Measurements from ENCODE around the gene IZUMO3.
"Not testable (repeated sequence)": the region's sequence is repeated elsewhere in the genome, so short reads cannot be mapped to it uniquely, and the experiment has no call there.

IZUMO3 gene, protein sequence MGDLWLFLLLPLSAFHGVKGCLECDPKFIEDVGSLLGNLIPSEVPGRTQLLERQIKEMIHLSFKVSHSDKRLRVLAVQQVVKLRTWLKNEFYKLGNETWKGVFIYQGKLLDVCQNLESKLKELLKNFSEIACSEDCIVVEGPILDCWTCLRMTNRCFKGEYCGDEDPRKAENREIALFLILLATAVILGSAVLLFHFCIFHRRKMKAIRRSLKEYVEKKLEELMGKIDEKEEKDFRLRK

DNA sequence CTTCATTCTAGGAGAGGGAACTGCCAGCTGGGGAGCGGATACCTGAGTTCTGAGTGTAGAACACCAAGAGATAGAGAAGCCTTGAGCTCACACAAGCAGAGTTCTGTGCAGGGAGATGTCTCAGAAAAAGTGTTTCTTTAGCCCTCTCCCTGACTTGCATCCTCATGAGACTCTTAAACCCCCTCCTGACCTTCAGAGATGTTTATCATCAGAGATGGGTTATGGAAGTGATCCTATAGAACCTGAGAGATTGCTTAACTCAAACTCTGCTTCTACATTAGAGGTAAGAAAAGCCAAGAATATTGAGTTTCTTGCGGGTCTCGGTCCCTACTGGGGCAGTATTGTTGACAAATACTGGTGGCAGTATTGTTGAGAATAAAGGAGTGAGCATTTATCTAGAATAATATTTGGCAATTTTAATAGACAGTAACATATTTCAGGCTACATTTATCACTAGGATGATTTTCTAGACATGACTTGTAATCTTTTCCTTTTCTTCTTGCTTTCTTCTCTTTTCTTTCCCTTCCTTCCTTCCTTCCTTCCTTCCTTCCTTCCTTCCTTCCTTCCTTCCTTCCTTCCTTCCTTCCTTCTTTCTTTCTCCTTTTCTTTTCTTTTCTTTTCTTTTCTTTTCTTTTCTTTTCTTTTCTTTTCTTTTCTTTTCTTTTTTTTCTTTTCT, at the start of gene IZUMO3:
Gene IZUMO3, minus strand, starts transcription at position 51 of the 676 bp plus-strand sequence. CDS start 248 bp downstream, outside the sequence.
- no peak for DNase-seq

DNA sequence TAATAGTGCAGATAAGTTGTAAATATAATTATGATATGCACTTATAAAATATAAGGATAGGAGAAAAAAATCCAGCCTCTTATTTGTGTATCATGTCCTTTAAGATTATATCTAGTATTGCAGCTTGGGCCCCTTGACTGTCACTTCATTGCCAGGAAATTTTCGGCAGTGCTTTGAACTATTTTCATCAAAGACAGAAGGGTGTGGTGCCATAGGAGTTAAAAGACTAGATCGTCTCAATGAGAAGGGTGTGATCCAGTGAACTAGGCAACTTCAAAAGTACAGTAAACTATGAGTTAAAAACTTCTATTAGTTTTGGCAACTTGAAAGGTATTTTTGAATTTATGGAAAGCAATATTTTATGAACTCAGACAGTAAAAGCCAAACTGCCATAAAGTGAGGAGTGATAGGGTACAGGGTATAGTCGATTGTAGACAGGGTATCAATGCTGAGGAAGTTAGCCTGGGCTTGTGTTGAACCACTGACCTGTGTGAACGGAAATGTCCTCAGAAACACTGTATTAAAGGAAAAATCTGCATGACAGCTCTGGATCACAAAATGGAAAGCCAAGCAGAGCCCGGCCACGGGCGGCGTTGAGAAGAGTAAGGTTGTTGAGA, 48.6 kb upstream of the IZUMO3 start:
- no peak for DNase-seq

DNA sequence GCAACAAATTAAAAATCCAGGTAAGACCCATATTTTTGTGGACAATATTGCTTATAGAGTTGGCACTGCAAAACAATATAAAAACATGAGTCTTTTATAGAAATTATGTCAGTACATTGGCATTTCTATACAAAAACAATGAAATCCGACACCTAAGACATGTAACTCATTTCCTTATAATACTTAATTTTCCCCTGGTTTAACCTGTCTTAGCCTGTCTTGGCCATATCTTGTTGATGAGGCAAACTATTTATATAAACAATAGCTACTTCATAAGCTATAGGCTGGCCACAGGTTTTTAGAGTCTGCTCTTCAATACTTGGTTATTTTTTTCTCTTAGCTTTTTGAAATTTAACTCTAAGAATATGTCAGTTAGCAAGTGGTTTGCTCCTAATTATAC, 44.7 kb upstream of the IZUMO3 start:
- no peak for DNase-seq

DNA sequence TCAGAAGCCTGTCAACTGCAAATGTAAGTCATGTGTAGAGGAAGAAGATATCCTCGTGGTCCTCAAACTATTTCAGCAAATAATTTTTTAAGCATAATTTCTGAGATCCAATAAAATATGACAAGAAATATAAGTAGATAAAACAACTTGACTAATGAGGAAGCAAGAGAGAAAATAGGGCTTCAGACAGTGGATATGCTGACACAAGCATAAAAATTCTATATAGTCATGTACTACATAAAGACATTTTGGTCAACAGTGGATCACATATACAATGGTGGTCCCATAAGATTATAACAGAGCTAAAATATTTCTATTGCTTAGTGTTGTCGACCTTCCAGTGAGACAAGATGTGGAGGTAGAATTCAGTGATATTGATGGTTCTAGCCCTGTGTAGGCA, 42.2 kb upstream of the IZUMO3 start:
- DNase-seq, result no peak

DNA sequence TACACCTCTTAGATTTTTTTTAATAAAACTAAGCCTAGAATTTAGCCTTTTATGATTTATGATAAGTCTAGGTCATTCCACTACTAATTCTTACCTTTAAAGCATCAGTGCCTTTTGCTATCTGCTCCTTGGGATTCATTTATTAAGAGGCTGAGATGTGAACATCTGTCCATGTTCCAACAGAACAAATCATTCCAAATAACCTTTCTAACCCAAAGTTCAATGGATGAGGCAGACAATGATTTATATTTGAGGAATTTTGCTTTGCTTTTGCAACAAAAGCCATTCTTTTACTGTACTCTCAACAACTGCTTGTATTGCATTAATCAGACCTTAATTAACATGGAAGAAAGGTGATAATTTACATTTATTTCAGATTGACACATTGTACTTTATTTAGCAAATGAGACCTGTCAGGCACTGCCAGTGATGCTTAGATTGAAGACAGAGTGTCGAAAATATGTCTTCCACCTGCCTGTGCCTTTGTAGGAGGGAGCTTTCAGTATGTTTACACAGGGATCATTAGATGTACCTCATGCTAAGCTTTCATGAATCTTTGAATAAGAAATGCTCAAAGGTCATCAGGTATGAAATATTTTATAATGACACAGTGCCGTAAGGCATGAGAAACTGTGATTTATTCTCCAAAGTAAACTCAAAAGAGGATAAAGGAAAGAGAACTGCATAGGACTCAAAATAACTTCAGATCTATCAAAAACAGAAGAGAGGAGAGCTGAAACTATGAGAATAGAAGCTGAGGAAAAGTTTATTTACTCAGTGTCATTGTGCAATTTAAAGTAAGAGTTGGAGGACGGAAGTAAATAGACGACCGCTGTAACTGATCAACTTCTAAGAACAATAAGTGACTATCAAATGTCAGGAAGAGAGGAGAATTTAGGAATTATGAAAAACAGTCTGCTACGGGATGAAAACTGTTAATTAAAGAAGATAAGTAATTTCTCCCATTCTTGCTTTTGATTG, 36.7 kb upstream of the IZUMO3 start:
- DNase-seq, result no peak

DNA sequence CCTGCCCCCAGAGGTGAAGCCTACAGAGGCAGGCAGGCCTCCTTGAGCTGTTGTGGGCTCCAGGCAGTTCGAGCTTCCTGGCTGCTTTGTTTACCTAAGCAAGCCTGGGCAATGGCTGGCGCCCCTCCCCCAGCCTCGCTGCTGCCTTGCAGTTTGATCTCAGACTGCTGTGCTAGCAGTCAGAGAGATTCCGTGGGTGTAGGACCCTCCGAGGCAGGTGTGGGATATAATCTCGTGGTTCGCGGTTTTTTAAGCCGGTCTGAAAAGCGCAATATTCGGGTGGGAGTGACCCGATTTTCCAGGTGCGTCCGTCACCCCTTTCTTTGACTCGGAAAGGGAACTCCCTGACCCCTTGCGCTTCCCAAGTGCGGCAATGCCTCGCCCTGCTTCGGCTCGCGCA, 34.3 kb upstream of the IZUMO3 start:
- not testable (repeated sequence) for DNase-seq

DNA sequence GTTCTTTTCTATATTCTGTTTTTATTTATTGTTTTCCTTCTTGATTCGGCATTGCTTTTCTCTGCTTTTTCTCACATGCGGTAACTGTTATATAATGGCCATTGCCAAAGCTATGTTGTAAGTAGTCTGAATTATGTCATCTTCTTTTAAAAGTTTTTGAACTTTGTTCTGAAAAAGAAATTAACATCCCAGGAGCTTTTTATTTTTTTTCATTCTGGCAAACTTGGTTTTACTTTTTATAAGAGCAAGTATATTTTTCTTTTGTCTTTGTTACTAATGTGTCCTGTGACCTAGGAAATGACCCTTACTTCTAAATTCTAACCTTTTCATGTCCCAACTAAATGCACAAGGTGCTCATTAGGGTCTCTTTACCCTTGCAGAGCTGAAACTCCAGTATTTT, 26.7 kb upstream of the IZUMO3 start:
- no peak for DNase-seq

DNA sequence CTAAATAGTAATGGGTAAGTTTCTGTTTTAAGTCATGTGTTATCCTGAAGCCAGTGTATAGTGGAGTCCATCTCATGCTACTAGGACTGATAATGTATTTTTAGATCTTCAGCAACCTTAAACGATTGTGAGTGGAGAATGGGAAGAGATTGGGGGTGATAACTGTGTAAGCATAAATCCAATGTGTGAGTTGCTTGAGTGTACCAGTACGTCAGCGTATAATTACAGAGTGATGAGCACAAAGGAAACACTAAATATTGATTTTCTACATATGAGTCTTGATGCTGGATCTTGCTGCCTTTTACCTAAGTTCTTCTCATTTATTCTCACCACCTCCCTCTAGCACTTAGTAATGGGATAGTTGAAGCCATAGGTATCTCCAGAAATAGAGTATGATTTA, 16.3 kb upstream of the IZUMO3 start:
- DNase-seq, result no peak

DNA sequence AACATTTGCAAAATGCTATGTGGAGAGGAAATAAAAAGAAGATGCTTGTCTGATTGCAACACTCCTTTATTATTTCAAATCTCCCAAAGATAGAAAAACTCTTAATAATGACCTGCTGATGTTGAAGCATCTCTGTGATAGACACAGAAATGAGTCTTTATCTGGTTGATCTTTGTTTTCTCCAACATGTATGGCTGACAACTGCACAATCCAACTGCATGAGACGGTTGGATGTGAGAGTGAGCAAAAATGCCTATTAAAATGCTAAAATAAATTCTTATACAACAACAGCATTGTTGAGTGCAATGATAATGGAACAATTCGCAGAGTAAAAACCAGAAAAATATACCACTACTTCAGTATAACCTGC, 7.5 kb upstream of the IZUMO3 start:
- no peak for DNase-seq

DNA sequence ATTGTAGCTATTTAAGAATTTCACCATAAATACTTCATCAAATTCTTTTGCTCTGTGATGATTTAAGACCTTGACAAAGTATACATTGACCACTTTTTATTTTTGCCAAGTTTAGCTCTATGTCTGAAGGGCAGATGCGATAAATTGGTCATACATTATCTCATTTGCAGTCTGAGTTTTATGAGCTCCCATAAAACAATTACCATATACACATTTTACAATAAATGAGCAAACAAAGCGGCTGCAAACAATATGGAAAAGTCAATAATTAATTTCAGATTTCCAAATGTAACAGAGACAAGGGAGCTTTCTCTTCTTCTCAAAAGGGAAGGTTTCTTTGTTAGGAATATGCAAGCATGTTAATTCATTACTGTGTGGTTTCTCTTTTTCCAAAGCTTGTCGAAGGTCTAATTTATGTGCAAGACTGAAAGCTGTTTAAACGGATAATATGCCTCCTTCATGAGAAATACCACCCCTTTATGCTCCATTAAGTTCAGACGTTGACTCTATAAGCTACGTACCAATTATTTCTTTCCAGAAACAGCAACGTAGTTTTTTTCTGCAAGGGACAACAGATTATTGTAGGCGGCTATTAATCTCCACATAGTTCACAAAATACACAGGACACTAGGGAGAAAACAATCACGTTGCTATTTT, 7.0 kb upstream of the IZUMO3 start:
- DNase-seq, result no peak

DNA sequence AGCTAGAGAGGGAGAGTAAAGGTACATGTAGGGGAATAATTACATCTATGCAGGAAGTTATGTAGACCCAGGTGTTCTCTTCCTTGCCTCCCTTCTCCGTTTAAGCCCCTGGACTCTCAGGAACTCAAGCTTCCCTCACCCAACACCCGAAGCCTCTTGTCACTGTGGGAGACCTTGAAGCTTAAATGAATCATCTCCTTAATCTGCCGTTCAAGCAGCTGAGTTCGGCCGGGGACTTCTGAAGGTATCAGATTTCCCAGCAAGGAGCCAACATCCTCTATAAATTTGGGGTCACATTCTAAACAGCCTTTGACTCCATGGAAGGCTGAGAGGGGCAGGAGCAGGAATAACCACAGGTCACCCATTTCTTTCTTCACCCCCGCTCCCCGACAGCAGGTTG, 412 bp downstream of the IZUMO3 start:
- no peak for DNase-seq

DNA sequence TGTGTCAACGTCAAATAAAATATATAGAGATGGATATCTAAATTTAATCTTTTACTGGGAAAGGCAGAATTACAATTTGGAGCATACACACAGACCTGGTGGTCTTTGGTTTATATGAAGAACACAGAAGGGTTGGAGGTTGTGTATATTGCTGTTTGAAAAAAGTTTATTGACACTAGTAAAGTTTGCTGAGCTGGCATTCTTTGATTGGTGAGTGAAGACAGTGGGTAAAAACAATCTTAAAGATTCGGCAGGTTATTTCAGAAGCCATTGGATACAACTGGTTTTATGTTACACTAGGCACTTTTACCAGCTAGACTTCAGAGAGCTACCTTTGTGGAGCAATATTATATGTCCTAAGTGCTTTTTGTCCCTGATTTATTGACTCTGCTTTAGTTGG, 27.2 kb downstream of the IZUMO3 start:
- DNase-seq, result no peak

DNA sequence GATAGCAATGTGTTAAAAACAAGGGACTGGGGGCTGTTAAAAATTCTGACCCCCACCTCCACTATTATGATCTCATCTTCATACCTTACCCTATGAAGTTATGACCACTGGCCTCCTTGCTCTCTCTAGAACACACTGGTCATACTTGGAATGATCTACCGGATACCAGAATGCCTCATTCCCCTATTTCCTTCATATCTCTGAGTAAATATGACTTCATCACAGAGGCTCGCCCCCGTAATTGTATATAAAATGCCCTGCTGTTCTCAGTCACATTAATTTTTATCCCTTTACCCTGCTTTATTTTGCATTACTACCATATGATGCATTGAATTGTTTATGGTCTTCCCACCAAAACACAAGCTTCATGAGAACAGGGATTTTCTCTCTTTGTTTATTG, 29.2 kb downstream of the IZUMO3 start:
- DNase-seq, result no peak

DNA sequence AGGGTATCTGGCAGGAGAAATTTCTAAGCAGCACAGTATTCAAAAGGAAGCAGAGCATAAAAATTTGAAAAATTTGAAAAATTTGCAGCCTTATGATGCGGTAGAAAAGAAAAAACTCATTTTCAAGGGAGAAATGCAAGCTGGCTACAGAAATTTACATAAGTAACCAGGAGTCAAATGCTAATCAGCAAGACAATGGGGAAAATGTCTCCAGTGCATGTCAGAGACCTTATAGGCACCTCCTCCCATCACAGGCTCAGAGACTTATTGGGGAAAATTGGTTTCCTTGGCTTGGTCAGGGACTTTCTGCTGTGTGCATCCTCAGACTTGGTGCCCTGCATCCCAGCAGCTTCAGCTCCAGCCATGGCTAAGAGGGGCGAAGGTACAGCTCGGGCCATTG, 35.8 kb downstream of the IZUMO3 start:
- DNase-seq, result no peak

DNA sequence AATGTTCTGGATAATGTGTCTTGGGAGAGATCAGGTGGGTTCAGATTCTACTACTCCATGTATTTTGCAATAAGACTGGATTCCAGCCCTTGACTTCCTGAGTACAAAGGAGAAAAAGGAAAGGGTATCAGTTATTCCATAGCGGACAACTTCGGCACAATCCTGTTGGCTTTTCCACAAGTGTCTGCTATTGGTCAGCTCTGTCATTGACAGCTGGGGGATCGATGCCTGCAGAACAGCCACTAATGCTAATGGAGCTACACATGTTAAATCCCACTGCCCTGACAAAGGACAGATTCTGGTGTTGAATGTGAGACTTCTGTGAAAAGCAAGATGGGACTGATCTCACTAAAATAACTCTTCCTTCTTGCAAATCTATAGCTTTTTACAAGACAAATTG, 41.2 kb downstream of the IZUMO3 start:
- no peak for DNase-seq

DNA sequence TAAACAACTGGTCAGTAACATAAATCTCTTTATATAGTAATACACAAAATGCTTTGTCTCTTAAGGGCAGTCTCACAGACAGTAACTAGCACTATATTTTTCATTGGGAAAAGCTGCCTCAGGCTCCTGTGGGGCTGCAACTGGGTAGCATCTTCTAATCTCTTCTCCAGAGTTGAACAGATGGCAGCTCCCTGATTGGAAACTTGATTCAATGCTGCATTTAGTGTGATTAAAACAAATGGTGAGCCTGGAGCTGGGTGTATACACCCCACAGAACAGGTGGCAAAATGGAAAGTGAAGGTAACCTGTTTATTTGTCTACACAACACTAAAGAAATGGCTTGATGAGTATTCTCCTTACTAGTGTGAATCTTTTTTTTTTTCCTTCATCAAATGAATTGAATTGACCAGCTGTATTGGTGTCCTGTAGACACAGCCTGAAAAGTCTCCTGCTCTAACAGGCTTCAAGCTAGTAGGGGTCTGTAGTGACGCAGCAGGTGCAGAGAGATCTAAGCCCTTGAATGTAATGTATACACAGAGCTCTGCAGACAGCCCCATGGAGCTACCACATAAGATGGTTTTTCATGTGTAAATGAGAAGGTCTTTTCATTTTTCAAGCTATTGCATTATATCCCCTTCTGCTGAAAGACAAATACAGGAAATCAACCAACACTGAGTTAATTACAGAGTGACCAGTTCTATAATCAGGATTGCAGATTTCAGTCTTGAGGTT, 43.3 kb downstream of the IZUMO3 start:
- DNase-seq, result no peak

DNA sequence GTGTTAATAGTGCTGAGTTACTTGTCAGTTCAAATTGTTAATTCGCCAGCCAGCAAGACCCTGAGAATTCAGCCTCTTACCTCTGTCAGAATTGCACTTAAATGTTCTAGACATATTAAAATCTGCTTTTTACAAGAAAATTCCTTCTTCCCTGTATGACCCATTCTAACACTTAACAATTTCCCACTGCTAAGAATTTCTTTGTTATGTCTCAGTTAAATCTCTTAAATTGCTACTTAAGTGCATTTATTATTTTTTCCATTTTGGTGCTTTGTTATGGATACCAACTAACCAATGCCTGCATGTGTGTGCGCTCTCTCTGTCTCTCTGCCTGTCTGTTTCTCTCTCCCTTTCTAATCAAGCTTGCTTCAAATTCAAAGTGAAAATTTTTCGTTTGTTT, 44.9 kb downstream of the IZUMO3 start:
- DNase-seq, result no peak

DNA sequence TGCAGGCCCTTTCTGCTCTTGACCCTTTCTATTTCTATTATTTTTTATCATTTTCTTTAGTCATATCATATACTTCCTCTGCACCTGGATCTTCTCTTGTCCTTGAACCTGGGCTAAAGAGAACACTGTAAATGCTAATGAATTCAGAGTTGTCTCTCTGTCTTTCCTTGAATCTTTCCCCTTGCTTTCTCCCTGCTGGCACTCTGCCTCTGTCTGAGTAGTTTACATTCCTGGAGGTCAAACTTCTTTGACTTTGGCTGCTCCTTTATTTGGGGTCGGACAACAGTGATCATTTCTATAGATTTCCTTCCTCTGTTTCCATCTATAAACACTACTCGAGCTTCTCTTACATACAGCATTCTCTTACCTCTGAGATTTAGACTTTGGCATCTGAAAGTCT, 47.1 kb downstream of the IZUMO3 start:
- no peak for DNase-seq

DNA sequence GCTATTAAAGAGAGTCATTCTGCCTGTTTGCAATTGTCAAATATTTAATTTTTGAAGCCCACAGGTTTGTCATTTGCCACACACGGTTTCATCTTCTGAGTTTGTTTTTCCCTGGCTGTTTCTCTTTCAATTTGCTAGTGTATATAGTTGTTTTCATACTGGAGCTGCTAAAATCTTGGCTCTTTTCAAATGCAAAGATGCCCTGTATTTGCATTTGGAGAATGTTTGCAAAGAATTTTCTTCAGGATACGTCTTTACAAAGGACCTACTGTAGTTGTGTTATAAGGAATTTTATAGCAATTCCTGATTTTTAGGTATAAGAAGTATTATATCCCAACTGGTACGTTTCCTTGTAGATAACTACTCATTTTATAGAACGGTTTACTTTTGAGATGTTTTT, 48.0 kb downstream of the IZUMO3 start:
- DNase-seq, result no peak

Measured in SIG-M5 (cell line).